Aorta (tissue), 5 donors: ENCODE results near the gene TSGA10IP. TPM values are rescaled to one million over a fixed set of nuclear protein-coding genes. Genes with fewer than 3 reads are reported as not detected.

ENCODE experiments used
- ATAC-seq: fragments of 200-7000 bp; cut with Tn5 transposase; one replicate; pipeline ENCODE4 v1.9.1; 2022; ENCODE audit warnings: moderate library complexity; ENCODE audit not compliant: low FRiP score
- DNase-seq, 2 donors: peaks; one replicate each; pipeline ENCODE4 v3.0.0-alpha.2; 2020
- H3K27ac ChIP-seq, 2 donors: one replicate each; pipeline ENCODE4 v1.5.1; 2013; ENCODE audit warnings: low read length in 2 of 2, mild to moderate bottlenecking in 2 of 2, moderate library complexity in 2 of 2, control low read depth in 1 of 2, inconsistent platforms in 1 of 2, low read depth in 1 of 2
- H3K27me3 ChIP-seq, 2 donors: one replicate each; pipeline ENCODE4 v1.6.1; 2013; ENCODE audit warnings: control low read depth in 1 of 2, low read length in 1 of 2, mild to moderate bottlenecking in 1 of 2, moderate library complexity in 1 of 2; ENCODE audit not compliant: insufficient read depth in 2 of 2, control insufficient read depth in 1 of 2
- H3K36me3 ChIP-seq, 2 donors: one replicate each; pipeline ENCODE4 v1.6.1; 2013; ENCODE audit warnings: control low read depth in 1 of 2, low read length in 1 of 2, mild to moderate bottlenecking in 1 of 2; ENCODE audit not compliant: insufficient read depth in 2 of 2, control insufficient read depth in 1 of 2
- H3K4me1 ChIP-seq, 2 donors: one replicate each; pipeline ENCODE4 v1.6.1; 2013; ENCODE audit warnings: low read length in 2 of 2, control low read depth in 1 of 2, mild to moderate bottlenecking in 1 of 2, moderate library complexity in 1 of 2; ENCODE audit not compliant: insufficient read depth in 2 of 2, control insufficient read depth in 1 of 2
- H3K4me3 ChIP-seq, 2 donors: one replicate each; pipeline ENCODE4 v1.5.1; 2013; ENCODE audit warnings: low read length in 2 of 2, control low read depth in 1 of 2, mild to moderate bottlenecking in 1 of 2
- H3K9me3 ChIP-seq: one replicate; pipeline ENCODE4 v1.6.1; 2013; ENCODE audit warnings: mild to moderate bottlenecking, low read length; ENCODE audit not compliant: control insufficient read depth
- whole genome bisulfite sequencing, 2 donors: extraction: QIAGEN DNeasy Blood & Tissue Kit; methylation state at CpG; one replicate each; pipeline ENCODE4 v1.1.7; 2013; 5-methylcytosine and 5-hydroxymethylcytosine counted together
- intact Hi-C, 2 donors: fragments of 100-400 bp; cut with DNase I; formaldehyde crosslinking; loops; one replicate each; pipeline versions ENCODE4 v1.14.2 to v1.15.0; 2022
- long read RNA-seq, 2 donors: library from polyadenylated mRNA; unstranded; transcript quantifications; one replicate each; pipeline ENCODE4 v2.0.0, GENCODE V29; 2020 to 2021
- polyA plus RNA-seq, 2 donors: library from polyadenylated mRNA; stranded (reverse); fragments of 200-250 nt; gene quantifications; one replicate each; pipeline ENCODE4 v1.2.3, GENCODE V29; 2013
- total RNA-seq, 2 donors: library from RNA; stranded (reverse); fragmentation: NEBNext Ultra II Directional; extraction: Animal tissue kit (Norgen Biotek cat#: 25700); gene quantifications; one replicate each; pipeline ENCODE4 v1.2.1, GENCODE V29; 2021
- donor health status: healthy with polysubstance abuse.
- donor health status: Bipolar disorder and iron deficiency.
- donor health status: DM: no; HTN: no; CAD: no.
- donor health status: DM: no; HTN: no; CAD: no.
- donor health status: DM: yes; HTN: yes; CAD: no.

The TSGA10IP gene
- not detected for total RNA-seq
- not detected for polyA plus RNA-seq
- long read RNA-seq, donor 1, result 0 reads
- long read RNA-seq, donor 2, result 0 reads

DNA sequence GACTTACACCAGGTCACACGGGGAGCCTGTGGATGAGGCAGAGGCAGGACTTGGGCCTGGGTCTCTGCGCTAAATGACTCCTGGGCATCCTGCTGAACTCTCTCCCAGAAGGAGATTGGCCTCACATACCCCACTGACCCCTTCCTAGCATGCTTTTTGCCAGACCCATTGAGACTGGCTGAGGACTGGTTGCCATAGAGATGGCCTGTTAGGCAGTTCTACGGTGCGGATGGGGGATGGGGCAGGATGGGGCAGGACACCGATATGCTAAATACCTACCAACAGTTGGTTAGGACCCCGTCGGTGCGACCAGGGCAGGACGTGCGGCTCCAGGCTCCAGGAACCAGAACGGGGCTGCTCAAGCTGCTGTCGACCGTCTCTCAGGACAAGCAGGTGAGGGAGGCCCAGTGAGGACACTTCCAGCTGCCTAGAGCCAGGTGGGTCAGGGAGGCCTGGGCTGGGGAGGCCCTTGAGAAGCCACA lies at the start of gene TSGA10IP:
TSS of gene TSGA10IP (plus strand) at position 51 of the 482 bp plus-strand sequence. CDS start at position 247, 196 bp downstream.
- ATAC-seq, result no peak

DNA sequence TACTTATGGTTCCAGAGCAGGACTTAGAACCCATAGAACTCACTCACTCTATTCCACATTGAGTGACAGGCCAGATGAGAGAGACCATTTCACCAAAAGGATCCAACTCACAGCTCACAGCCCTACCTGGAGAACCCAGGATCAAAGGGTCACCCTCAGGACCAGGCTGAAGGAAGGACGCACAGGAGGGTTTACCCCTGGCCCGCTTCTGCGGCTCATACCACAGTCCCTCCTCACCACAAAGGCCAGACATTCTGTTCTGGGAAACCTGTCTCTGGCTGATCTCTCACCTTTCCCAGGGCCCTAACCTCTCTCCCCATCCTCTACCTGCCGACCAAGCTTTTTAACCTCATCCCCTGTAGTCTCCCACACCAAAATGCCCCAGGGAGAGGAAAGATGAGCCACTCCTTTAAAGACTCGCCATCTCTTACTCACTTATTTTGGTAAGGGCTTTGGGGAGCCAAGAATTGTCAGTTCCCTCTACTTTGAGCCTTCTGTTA lies 49.7 kb upstream of the TSGA10IP start:
- intact Hi-C loops, result no loop called here
- Histone ChIP-seq H3K27me3 (peaks cover 0 to 5% of the 10 kb centered on the region in 2 donors), H3K4me3 (no peak overlapping the region), H3K4me1 (no peaks in the 10 kb centered on the region), H3K9me3 (no peaks in the 10 kb centered on the region), H3K27ac (no peak overlapping the region), H3K36me3 (no peaks in the 10 kb centered on the region)
- 93 to 96% methylated on average over 5 of the region's 5 CpGs for WGBS, 2 donors
- DNase-seq (no peak), ATAC-seq (no peak)

More for the DNA sequence above, at the start of gene TSGA10IP:
- Histone ChIP-seq H3K4me1 (no peaks in the 10 kb centered on the region), H3K4me3 (no peak within 1 kb of the TSS), H3K36me3 (no peaks in the 10 kb centered on the region), H3K9me3 (no peaks in the 10 kb centered on the region), H3K27me3 (no peaks in the 10 kb centered on the region), H3K27ac (no peak within 1 kb of the TSS)
- no peak for DNase-seq
- intact Hi-C loops, result no loop called here
- WGBS, 2 donors, result 59 to 64% methylated on average over 13 of the region's 13 CpGs

DNA sequence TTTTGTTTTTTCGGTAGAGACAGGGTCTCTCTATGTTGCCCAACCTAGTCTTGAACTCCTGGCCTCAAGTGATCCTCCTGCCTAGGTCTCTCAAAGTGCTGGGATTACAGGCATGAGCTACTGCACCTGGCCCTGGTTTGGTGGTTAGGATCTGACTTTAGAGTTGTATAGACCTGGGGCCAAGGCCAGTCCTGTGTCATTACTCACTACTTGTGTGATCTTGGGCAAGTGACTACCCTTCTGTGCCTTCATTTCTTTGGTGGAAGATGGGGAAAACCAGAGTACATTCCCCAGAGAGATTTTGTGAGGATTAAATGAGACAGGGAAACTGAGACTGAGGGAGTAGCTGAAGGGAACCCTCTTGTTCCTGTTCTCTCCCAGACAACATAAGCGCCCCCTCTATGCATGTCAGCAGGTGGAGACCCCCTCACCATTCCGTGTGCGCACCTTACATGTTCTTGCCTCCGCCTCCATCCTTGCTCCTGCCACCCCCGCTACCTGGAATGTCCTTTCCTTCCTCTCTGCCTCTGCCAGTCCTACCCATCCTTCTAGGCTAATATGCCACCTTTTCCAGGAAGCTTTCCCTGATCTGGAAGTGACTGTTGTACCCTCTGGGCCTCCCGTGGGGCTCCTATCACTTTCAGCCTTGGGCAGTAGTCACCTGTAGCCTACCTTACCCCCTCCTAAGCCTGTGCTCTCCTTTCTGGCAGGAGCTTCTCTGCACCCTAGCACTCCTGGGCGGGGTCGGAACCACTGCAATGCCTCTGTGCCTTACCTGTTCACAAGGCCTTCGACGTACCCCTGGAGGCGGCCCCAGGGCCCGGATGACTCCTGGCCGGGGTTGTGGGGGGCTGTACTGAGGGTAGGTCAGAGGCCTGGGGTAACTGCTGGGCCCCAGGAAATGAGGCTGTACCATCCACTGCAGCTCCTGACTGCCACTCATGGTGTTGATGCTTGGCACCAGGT lies 49.0 kb upstream of the TSGA10IP start:
- intact Hi-C loops, result no loop called here
- Histone ChIP-seq H3K27ac (peak overlapping the region in 1 of 2 donors; percentile 30), H3K4me3 (no peak overlapping the region), H3K36me3 (no peaks in the 10 kb centered on the region), H3K27me3 (peaks cover 0 to under 1% of the 10 kb centered on the region in 2 donors), H3K4me1 (no peaks in the 10 kb centered on the region), H3K9me3 (no peaks in the 10 kb centered on the region)
- ATAC-seq, result no peak
- DNase-seq, result no peak
- WGBS, 2 donors, result 94% methylated on average over 14 of the region's 14 CpGs

DNA sequence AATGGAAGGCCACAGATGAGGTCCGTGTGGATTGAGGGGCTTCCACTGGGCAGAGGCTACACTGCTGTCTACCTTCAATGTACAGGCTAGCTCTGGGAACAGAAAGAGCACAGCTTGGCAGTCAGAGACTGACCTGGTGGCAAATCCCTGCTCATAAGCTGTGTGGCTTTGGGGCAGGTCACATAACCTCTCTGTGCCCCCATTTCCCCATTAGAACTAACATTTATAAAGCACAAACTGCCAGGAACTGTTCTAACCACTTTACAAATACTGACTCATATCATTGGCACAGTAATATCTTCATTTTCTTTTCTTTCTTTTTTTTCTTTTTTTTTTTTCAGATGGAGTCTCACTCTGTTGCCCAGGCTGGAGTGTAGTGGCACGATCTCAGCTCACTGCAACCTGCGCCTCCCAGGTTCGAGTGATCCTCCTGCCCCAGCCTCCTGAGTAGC lies 48.2 kb upstream of the TSGA10IP start:
- Histone ChIP-seq H3K27ac (peak overlapping the region in 1 of 2 donors; percentile 30), H3K4me1 (no peaks in the 10 kb centered on the region), H3K4me3 (no peak overlapping the region), H3K9me3 (no peaks in the 10 kb centered on the region), H3K27me3 (no peaks in the 10 kb centered on the region), H3K36me3 (no peaks in the 10 kb centered on the region)
- WGBS, 2 donors, result 54 to 63% methylated on average over 4 of the region's 4 CpGs
- intact Hi-C loops, result no loop called here
- DNase-seq, result no peak
- ATAC-seq, result no peak

DNA sequence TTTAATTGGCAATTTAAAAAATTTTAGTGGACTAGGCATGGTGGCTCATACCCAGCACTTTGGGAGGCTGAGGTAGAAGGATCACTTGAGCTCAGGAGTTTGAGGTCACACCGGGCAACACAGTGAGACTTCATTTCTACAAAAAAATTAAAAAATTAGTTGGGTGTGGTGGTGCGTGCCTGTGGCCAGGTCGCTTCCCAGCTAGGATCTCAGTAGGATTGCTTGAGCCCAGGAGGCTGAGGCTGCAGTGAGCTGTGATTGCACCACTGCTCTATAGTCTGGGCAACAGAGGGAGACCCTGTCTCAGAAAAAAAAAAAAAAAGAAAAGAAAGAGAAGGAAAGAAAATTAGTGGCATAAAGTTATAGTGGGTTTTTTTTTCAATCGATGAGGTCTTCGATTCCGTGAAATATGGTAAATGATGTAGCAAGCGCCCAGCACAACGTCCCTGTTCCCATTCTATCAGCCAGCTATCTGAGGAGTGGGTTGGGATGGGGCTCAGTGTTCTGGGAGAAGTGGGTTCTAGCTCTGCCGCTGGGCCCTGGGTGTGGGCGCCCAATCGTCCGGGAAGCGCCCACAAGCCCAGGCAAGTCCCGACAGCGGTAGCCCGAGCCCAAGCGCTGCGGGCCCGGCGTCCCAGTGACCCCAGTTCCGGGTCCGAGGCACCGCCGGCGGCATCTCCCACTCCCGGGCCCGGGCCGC lies 46.5 kb upstream of the TSGA10IP start:
- no peaks in the 10 kb centered on the region for H3K36me3 ChIP-seq
- no peak overlapping the region for H3K4me3 ChIP-seq
- H3K27me3 ChIP-seq, result no peaks in the 10 kb centered on the region
- ATAC-seq, result no peak
- DNase-seq, result no peak
- H3K27ac ChIP-seq, result peak overlapping the region in 1 of 2 donors; percentile 14
- whole genome bisulfite sequencing, 2 donors, result 27 to 30% methylated on average over 26 to 28 of the region's 28 CpGs
- intact Hi-C loops, result no loop called here
- H3K9me3 ChIP-seq, result no peaks in the 10 kb centered on the region
- no peaks in the 10 kb centered on the region for H3K4me1 ChIP-seq

DNA sequence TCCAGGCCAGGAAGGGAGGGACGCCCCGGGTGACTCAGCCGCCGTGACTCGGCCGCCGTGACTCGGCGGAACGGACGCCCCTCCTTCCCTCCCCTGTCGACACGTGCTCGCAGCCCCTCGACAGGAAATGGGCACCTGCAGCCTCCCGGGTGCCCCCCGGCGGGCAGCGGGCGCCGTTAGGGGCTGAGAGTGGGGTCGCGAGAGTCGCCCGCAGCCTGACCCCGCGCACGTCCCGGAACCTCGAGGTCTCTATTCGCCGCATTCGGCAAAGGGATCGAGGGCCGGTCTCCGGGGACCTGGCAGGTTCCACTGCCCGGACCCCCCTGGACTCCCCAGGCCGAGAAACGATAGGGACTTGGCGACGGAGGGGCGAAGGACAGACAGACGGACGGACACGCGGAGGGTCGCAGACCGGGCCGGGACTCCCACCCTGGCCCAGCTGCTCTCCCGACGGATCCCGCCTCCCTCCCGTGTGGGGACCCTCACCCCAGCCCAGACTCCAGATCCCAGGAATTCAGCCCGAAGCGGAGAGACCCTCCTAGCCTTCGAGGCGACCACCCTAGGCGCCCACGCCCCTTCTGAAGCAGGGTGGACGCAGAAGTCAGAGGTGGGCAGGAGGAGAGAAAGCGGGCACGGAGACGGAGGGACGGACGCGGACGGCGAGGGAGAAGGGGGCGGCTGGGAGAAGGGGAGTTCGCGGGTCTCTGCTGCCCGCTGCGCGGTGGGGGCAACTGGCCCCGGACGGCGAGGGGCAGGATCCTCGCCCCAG lies 45.7 kb upstream of the TSGA10IP start:
- H3K4me1 ChIP-seq, result no peaks in the 10 kb centered on the region
- 1 to 2% methylated on average over 60 to 78 of the region's 78 CpGs for WGBS, 2 donors
- intact Hi-C loops, result no loop called here
- H3K27ac ChIP-seq, result peak overlapping the region in 1 of 2 donors; percentile 43
- peak; percentile 81 to 96 for DNase-seq
- peak; percentile 81 for ATAC-seq
- no peaks in the 10 kb centered on the region for H3K9me3 ChIP-seq
- H3K27me3 ChIP-seq, result no peaks in the 10 kb centered on the region
- peak overlapping the region; percentile 24 to 60 for H3K4me3 ChIP-seq
- no peaks in the 10 kb centered on the region for H3K36me3 ChIP-seq

DNA sequence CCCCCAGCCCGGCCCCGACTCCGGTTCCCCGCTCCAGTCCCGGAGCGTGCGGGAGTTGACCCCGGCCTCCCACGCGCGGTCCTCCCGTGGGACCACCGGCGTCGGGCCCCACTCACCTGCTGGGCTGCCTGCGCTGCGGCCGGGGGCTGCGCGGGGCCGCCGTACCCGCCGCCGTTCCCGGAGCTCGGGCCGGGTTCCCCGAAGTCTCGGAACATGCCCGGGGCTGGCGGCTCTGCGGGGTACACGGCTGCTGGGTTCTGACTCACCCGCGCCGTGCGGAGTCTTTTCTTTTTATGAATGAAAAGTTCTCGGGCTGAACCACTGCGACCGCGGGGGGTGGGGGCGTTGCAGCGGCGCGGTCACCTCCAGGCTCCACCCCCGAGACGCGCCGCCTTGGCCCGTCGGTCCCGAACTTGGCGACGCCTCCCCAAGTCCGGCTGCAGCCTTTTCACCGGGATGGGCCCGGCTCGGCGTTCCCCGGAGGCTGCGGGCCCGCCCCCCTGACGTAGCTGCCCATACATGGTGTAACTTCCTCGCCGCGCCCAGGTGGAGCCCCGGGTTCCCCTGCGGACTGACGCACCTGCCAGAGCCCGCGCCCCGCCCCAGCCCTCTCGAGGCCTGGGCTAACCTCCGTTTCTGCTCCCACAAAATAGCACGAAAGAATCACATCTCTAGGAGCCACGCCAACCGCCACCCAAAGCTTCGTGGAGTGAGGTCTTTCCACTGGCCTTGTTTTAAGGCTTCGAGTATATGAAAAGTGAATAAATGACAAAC lies 45.0 kb upstream of the TSGA10IP start, which contains the start of gene FOSL1:
TSS of gene FOSL1 (minus strand) at position 264 of the 774 bp plus-strand sequence. CDS start at position 215, 49 bp downstream.
- Histone ChIP-seq H3K27ac (peak within 1 kb of the TSS in 1 of 2 donors; percentile 43), H3K36me3 (no peaks in the 10 kb centered on the region), H3K4me1 (no peaks in the 10 kb centered on the region), H3K27me3 (no peaks in the 10 kb centered on the region), H3K4me3 (peak within 1 kb of the TSS; percentile 24 to 60), H3K9me3 (no peaks in the 10 kb centered on the region)
- intact Hi-C loops, result no loop called here
- DNase-seq (peak; percentile 92 to 98), ATAC-seq (peak; percentile 89)
- 2% methylated on average over 73 to 80 of the region's 80 CpGs for WGBS, 2 donors
